ENCODE results near the gene MPPED2.

- TF ChIP-seq CTCF (IDR thresholded peaks at IDR 0.05) (no peak), EP300 (IDR thresholded peaks at IDR 0.05) (no peak), POLR2A (IDR thresholded peaks at IDR 0.05) (no peak)
Measured at GRCh38 chr11:30483056-30483455, 103.1 kb downstream of the MPPED2 start.
